Measurements from ENCODE around the gene MAP3K2.

- TF ChIP-seq POLR2A (IDR thresholded peaks at IDR 0.05): no peak
- TF ChIP-seq, protein P1, sequence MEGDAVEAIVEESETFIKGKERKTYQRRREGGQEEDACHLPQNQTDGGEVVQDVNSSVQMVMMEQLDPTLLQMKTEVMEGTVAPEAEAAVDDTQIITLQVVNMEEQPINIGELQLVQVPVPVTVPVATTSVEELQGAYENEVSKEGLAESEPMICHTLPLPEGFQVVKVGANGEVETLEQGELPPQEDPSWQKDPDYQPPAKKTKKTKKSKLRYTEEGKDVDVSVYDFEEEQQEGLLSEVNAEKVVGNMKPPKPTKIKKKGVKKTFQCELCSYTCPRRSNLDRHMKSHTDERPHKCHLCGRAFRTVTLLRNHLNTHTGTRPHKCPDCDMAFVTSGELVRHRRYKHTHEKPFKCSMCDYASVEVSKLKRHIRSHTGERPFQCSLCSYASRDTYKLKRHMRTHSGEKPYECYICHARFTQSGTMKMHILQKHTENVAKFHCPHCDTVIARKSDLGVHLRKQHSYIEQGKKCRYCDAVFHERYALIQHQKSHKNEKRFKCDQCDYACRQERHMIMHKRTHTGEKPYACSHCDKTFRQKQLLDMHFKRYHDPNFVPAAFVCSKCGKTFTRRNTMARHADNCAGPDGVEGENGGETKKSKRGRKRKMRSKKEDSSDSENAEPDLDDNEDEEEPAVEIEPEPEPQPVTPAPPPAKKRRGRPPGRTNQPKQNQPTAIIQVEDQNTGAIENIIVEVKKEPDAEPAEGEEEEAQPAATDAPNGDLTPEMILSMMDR (IDR thresholded peaks at IDR 0.05): no peak
Measured at GRCh38 chr2:127378720-127379119, 9.1 kb downstream of the MAP3K2 start.
